Neural cell (in vitro differentiated cells): Measurements from ENCODE around the gene KRT39. TPM values are rescaled to one million over a fixed set of nuclear protein-coding genes. Genes with fewer than 3 reads are reported as not detected.

Source experiments
- H2AFZ ChIP-seq: fragments of 200-600, 300-800 bp; sonication (generic), shearing (Covaris generic); 2 replicates; pipeline ENCODE4 v1.6.0; 2014; ENCODE audit warnings: low read depth, mild to moderate bottlenecking, antibody characterized with exemption, low read length, moderate library complexity
- H3F3A ChIP-seq: fragments of 200-600 bp; shearing (Covaris generic); 2 replicates; pipeline ENCODE4 v1.6.1; 2016; ENCODE audit warnings: mild to moderate bottlenecking, moderate library complexity, mixed read lengths, antibody characterized with exemption, low read length; ENCODE audit not compliant: insufficient read depth, poor library complexity, severe bottlenecking
- H3K27ac ChIP-seq: fragments of 200-600, 300-800 bp; sonication (generic), shearing (Covaris generic); 2 replicates; pipeline ENCODE4 v1.5.1; 2014; ENCODE audit warnings: mild to moderate bottlenecking, low read length, moderate library complexity
- H3K27me3 ChIP-seq: fragments of 300-800, 200-600 bp; sonication (generic), shearing (Covaris generic); 2 replicates; pipeline ENCODE4 v1.6.0; 2014; ENCODE audit warnings: mild to moderate bottlenecking, low read depth, low read length, moderate library complexity; ENCODE audit not compliant: insufficient read depth
- H3K36me3 ChIP-seq: fragments of 300-800, 200-600 bp; sonication (generic), shearing (Covaris generic); 2 replicates; pipeline ENCODE4 v1.5.1; 2014; ENCODE audit warnings: mild to moderate bottlenecking, antibody characterized with exemption, low read length, moderate library complexity; ENCODE audit not compliant: insufficient read depth
- H3K4me2 ChIP-seq: fragments of 300-800, 200-600 bp; sonication (generic), shearing (Covaris generic); 2 replicates; pipeline ENCODE4 v1.6.0; 2014; ENCODE audit warnings: mild to moderate bottlenecking, low read length
- H3K4me3 ChIP-seq: fragments of 300-800, 200-600 bp; sonication (generic), shearing (Covaris generic); 2 replicates; pipeline ENCODE4 v1.5.1; 2014; ENCODE audit warnings: mild to moderate bottlenecking, low read length, moderate library complexity
- H3K79me2 ChIP-seq: fragments of 200-600 bp; shearing (Covaris generic); replicated peaks from 2 replicates; pipeline ENCODE4 v1.6.0; 2014; ENCODE audit warnings: mild to moderate bottlenecking, low read length, moderate library complexity; ENCODE audit not compliant: insufficient read depth
- H3K9ac ChIP-seq: fragments of 300-800, 200-600 bp; sonication (generic), shearing (Covaris generic); 2 replicates; pipeline ENCODE4 v1.6.1; 2016; ENCODE audit warnings: mild to moderate bottlenecking, low read length, mixed read lengths
- H3K9me2 ChIP-seq: fragments of 200-600 bp; shearing (Covaris generic); 2 replicates; pipeline ENCODE4 v1.6.1; 2016; ENCODE audit warnings: mild to moderate bottlenecking, low read length, mixed read lengths; ENCODE audit not compliant: insufficient read depth
- H3K9me3 ChIP-seq: fragments of 200-600, 300-800 bp; sonication (generic), shearing (Covaris generic); 2 replicates; pipeline ENCODE4 v1.6.1; 2016; ENCODE audit warnings: mild to moderate bottlenecking, mixed run types, low read length, moderate library complexity, mixed read lengths
- H4K20me1 ChIP-seq: fragments of 200-600 bp; shearing (Covaris generic); 2 replicates; pipeline ENCODE4 v1.6.1; 2016; ENCODE audit warnings: mild to moderate bottlenecking, mixed run types; ENCODE audit not compliant: insufficient read depth
- CTCF ChIP-seq: fragments of 450-650 bp; IDR thresholded peaks from 2 replicates; pipeline ENCODE4 v1.5.1; 2014; ENCODE audit warnings: antibody characterized with exemption, mild to moderate bottlenecking, moderate library complexity; ENCODE audit not compliant: poor library complexity, severe bottlenecking
- EP300 ChIP-seq: fragments of 450-650 bp; conservative IDR thresholded peaks from 2 replicates; pipeline ENCODE4 v1.6.1; 2014; ENCODE audit warnings: antibody characterized with exemption, mild to moderate bottlenecking, moderate library complexity; ENCODE audit not compliant: poor library complexity, severe bottlenecking
- EZH2 ChIP-seq: fragments of 200-600, 300-800 bp; shearing (Covaris generic), sonication (generic); IDR thresholded peaks from 2 replicates; pipeline ENCODE4 v1.6.1; 2014; ENCODE audit warnings: antibody characterized with exemption, low read length, borderline replicate concordance, mild to moderate bottlenecking; ENCODE audit not compliant: insufficient read depth, poor library complexity, severe bottlenecking
- MXI1 ChIP-seq: fragments of 450-650 bp; conservative IDR thresholded peaks from 2 replicates; pipeline ENCODE4 v1.6.1; 2014; ENCODE audit warnings: antibody characterized with exemption, mild to moderate bottlenecking; ENCODE audit not compliant: poor library complexity, severe bottlenecking
- POLR2AphosphoS5 ChIP-seq: IDR thresholded peaks from 2 replicates; pipeline ENCODE4 v1.6.1; 2012
- RAD21 ChIP-seq: fragments of 450-650 bp; conservative IDR thresholded peaks from 2 replicates; pipeline ENCODE4 v1.6.1; 2014; ENCODE audit warnings: antibody characterized with exemption, mild to moderate bottlenecking, moderate library complexity
- REST ChIP-seq: IDR thresholded peaks from 2 replicates; pipeline ENCODE4 v1.6.1; 2012; ENCODE audit warnings: borderline replicate concordance
- SMC3 ChIP-seq: fragments of 450-650 bp; conservative IDR thresholded peaks from 2 replicates; pipeline ENCODE4 v1.6.1; 2014; ENCODE audit warnings: antibody characterized with exemption, mild to moderate bottlenecking, moderate library complexity; ENCODE audit not compliant: poor library complexity
- TAF1 ChIP-seq: IDR thresholded peaks from 2 replicates; pipeline ENCODE4 v1.6.1; 2012; ENCODE audit warnings: low read depth
- polyA plus RNA-seq: library from polyadenylated mRNA; depleted of rRNA; stranded (reverse); fragments of >200 nt; gene quantifications from 2 replicates; pipeline ENCODE4 v1.2.3, GENCODE V29; 2014

The KRT39 gene
- polyA plus RNA-seq, 1 donor from 2014 or later, result not detected

- H2AFZ ChIP-seq, result no peak overlapping the region
Observed at GRCh38 chr17:40997361-40997760, 30.6 kb upstream of the KRT39 start.

GRCh38 chr17:40996829-40997228 is 30.1 kb upstream of the KRT39 start:
- Histone ChIP-seq H3K27me3 (no peaks in the 10 kb centered on the region), H3F3A (no peaks in the 10 kb centered on the region), H3K9me2 (no peaks in the 10 kb centered on the region), H3K27ac (no peak overlapping the region), H3K4me3 (no peak overlapping the region), H3K9ac (no peak overlapping the region), H3K36me3 (no peaks in the 10 kb centered on the region), H3K4me2 (no peak overlapping the region), H3K9me3 (no peaks in the 10 kb centered on the region), H3K79me2 (no peaks in the 10 kb centered on the region), H4K20me1 (no peaks in the 10 kb centered on the region), H2AFZ (no peak overlapping the region)
- no peak for TF ChIP-seq CTCF
- no peak for TF ChIP-seq POLR2AphosphoS5
- TF ChIP-seq MXI1, result no peak
- no peak for TF ChIP-seq EZH2

More at GRCh38 chr17:40997361-40997760, 30.6 kb upstream of the KRT39 start:
- H3K4me2 ChIP-seq, result no peak overlapping the region
- no peaks in the 10 kb centered on the region for H3F3A ChIP-seq
- no peak for TF ChIP-seq EP300
- TF ChIP-seq MXI1, result no peak
- TF ChIP-seq SMC3, result no peak
- TF ChIP-seq CTCF, result no peak
- TF ChIP-seq TAF1, result no peak
- no peak for TF ChIP-seq RAD21
- no peak for TF ChIP-seq POLR2AphosphoS5
- no peak for TF ChIP-seq REST
- no peak for TF ChIP-seq EZH2
- H3K79me2 ChIP-seq, result no peaks in the 10 kb centered on the region
- no peaks in the 10 kb centered on the region for H3K36me3 ChIP-seq
- H3K9ac ChIP-seq, result no peak overlapping the region
- H3K27ac ChIP-seq, result no peak overlapping the region
- H3K4me3 ChIP-seq, result no peak overlapping the region
- no peaks in the 10 kb centered on the region for H3K9me3 ChIP-seq
- H3K9me2 ChIP-seq, result no peaks in the 10 kb centered on the region
- no peaks in the 10 kb centered on the region for H4K20me1 ChIP-seq
- H3K27me3 ChIP-seq, result no peaks in the 10 kb centered on the region
